ENCODE data around the gene ABHD12B. TPM values are rescaled to one million over a fixed set of nuclear protein-coding genes. Genes with fewer than 3 reads are reported as not detected.

Gene ABHD12B
- total RNA-seq, 4 donors from 2014 or later = 20.9 to 77.3 (median 36.2) TPM

DNA sequence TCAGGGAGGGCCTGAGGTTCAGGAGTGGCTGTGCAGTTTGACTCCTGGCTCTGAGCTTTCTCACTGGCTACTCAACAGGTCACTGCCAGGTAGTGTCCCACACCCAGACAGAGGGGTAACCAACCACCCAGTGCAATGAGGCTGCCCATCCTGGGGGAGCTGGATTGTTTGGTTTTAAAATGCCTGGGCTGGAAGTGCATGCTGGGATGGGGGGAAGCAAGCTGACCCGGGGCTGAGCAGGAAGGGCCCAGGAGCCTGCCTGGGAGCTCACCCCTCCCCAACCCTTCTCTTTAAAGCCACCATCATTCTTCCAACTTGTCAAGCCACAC is 12.6 kb upstream of the ABHD12B start:
- intact Hi-C loops (cut with DNase I; ENCODE audit: low total_unique reads) = no loop called here
- H3K4me3 ChIP-seq (ENCODE audit: low read depth, poor library complexity, severe bottlenecking) = no peak overlapping the region
- no peak for DNase-seq (ENCODE audit: low spot score in 2 of 2)
- TF ChIP-seq, protein P1, sequence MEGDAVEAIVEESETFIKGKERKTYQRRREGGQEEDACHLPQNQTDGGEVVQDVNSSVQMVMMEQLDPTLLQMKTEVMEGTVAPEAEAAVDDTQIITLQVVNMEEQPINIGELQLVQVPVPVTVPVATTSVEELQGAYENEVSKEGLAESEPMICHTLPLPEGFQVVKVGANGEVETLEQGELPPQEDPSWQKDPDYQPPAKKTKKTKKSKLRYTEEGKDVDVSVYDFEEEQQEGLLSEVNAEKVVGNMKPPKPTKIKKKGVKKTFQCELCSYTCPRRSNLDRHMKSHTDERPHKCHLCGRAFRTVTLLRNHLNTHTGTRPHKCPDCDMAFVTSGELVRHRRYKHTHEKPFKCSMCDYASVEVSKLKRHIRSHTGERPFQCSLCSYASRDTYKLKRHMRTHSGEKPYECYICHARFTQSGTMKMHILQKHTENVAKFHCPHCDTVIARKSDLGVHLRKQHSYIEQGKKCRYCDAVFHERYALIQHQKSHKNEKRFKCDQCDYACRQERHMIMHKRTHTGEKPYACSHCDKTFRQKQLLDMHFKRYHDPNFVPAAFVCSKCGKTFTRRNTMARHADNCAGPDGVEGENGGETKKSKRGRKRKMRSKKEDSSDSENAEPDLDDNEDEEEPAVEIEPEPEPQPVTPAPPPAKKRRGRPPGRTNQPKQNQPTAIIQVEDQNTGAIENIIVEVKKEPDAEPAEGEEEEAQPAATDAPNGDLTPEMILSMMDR (IDR thresholded peaks at IDR 0.05) = no peak
- no peak for TF ChIP-seq POLR2A (IDR thresholded peaks at IDR 0.05)
- 9 to 24% methylated on average over 1 of the region's 1 CpG for WGBS, 2 donors

DNA sequence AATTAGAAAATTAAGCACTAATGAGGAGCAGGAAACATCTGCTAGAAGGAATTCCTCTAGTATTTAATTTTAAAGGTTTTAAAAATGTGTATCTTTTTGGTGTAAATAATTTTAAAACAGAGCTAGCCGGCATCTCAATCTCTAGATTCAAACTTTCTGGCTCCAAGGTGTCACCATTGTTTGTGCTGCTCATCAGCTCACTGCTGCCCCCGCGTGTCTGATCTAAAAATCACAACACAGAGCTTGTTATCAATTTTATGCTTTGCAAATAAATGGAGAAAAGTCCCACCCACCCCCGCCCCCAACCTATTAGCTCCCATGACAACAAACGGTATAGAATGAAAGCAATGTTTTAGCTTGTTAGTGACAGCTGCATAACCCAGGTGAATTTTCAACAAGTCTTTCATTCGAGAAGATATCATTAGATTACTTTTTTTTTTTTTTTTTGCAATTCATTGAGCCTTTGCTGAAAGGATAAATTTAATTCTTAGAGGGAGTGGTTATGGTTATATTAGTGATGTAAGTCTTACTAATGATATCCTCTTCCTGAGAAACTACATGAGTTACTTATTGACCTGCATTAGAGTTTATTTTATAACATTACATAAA is 11.3 kb upstream of the ABHD12B start:
- 1 to 2% methylated on average over 6 of the region's 6 CpGs for WGBS, 2 donors
- intact Hi-C loops (cut with DNase I; ENCODE audit: low total_unique reads) = no loop called here
- H3K4me3 ChIP-seq (ENCODE audit: low read depth, poor library complexity, severe bottlenecking) = peak overlapping the region; percentile 47
- TF ChIP-seq POLR2A (IDR thresholded peaks at IDR 0.05) = no peak
- TF ChIP-seq, protein P1 (IDR thresholded peaks at IDR 0.05) = no peak
- peak; percentile 85 to 95 for DNase-seq (ENCODE audit: low spot score in 2 of 2)

DNA sequence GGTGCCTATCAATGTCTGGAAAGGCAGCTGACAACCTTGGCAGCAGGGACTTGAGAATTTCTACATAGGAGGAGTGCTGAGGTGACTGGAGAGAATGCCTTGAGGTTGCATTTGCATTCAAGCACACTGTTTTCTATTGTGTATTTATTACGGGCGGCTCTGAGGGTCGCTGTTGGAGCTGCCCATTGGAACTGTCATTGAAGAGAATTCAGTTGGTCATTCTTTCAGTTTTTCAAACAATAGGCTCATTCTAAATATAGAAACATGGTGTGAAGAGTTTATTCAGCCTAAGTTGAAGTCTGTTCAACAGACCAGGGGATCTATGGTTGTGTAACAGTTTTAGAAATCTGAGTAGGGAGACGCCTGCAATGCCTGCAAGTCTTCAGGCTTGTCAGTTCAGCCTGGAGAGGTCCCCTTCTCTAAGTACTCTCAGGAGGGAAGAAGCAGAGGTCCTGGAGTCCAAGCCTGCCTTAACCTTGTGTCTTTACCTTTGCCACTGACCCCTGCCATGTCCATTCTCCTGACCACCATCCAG is 9.8 kb upstream of the ABHD12B start:
- 78 to 86% methylated on average over 4 of the region's 4 CpGs for WGBS, 2 donors
- TF ChIP-seq, protein P1 (IDR thresholded peaks at IDR 0.05) = no peak
- no peak for TF ChIP-seq POLR2A (IDR thresholded peaks at IDR 0.05)
- intact Hi-C loops (cut with DNase I; ENCODE audit: low total_unique reads) = no loop called here
- no peak for DNase-seq (ENCODE audit: low spot score in 2 of 2)
- H3K4me3 ChIP-seq (ENCODE audit: low read depth, poor library complexity, severe bottlenecking) = no peak overlapping the region

DNA sequence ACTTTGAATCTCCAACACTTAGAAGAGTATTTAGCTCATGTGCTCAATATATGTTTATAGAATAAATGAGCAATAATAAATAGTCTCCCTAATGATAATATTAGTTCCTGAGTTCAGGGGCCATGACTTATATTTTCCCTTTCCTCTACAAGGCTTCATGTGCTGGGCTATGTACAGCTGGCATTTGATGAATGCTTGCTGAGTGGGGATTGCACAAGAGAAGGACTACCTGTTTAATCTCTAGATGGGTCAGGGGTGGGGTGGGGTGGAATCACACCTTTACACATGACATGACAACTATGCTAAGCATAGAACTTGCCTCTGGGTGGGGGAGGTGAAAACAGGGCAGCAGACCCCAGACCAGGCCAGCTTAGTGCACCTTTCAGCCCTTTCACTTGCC is 7.6 kb upstream of the ABHD12B start:
- no peak overlapping the region for H3K4me3 ChIP-seq (ENCODE audit: low read depth, poor library complexity, severe bottlenecking)
- TF ChIP-seq, protein P1 (IDR thresholded peaks at IDR 0.05) = no peak
- TF ChIP-seq POLR2A (IDR thresholded peaks at IDR 0.05) = no peak
- DNase-seq (ENCODE audit: low spot score in 2 of 2) = no peak
- intact Hi-C loops (cut with DNase I; ENCODE audit: low total_unique reads) = no loop called here

DNA sequence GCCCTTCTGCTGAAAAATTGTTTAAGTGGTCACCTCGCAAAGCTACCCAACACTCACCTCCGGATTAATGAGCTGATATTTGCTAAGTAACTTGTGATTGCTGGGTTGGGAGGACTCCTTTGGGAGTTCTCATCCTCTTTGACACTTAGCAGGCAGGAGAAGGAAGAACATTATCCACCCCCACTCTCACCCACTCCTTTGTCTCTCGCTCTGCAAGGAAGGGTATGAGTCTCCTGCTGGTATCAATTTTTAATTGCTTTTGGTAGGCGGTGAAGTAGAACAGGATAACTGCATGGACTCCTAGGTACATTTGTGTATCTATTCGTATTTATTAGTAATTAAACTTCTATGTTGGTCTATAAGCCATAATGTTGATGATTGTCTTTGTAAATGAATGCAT is 6.9 kb upstream of the ABHD12B start:
- no peak for TF ChIP-seq POLR2A (IDR thresholded peaks at IDR 0.05)
- TF ChIP-seq, protein P1 (IDR thresholded peaks at IDR 0.05) = no peak
- H3K4me3 ChIP-seq (ENCODE audit: low read depth, poor library complexity, severe bottlenecking) = no peak overlapping the region
- no peak for DNase-seq (ENCODE audit: low spot score in 2 of 2)
- 85 to 90% methylated on average over 5 of the region's 5 CpGs for WGBS, 2 donors
- intact Hi-C loops (cut with DNase I; ENCODE audit: low total_unique reads) = no loop called here

Data from lower leg skin (tissue), 4 donors.